Measurements from ENCODE around the gene MAEA. TPM values are rescaled to one million over a fixed set of nuclear protein-coding genes. Genes with fewer than 3 reads are reported as not detected.

MAEA gene
- total RNA-seq, 4 donors from 2014 or later = 47.2 to 62.1 (median 53.9) TPM

DNA sequence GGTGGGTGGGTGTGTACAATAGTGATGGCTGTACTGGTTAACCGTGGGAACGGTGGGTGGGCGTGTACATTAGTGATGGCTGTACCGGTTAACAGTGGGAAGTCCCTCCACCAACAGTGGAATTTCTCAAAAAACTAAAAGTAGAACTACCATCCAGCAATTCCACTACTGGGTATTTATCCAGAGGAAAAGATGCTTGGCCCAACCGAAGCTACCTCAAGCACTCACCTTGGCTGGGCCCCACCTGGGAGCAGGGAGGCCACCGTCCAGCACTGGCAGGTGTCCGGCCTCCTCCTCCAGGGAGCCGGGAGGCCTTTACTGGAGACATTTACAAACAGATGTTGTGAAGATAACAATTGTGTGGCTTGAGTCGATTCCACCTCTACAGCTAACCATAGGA lies 6.0 kb upstream of the MAEA start:
- Histone ChIP-seq H3K4me3 (no peak overlapping the region), H3K27me3 (no peaks in the 10 kb centered on the region), H3K36me3 (no peaks in the 10 kb centered on the region), H3K27ac (no peak overlapping the region), H3K4me1 (peaks cover 0 to 4% (median 1%) of the 10 kb centered on the region in 3 donors), H3K9me3 (no peaks in the 10 kb centered on the region)
- TF ChIP-seq EP300 (IDR thresholded peaks at IDR 0.05) (no peak), POLR2AphosphoS5 (IDR thresholded peaks at IDR 0.05) (no peak), POLR2A (IDR thresholded peaks at IDR 0.05) (no peak), CTCF (IDR thresholded peaks at IDR 0.05) (no peak)
- no peak for ATAC-seq
- 82 to 88% methylated on average over 7 to 9 of the region's 9 CpGs for WGBS, 2 donors (ENCODE audit: low coverage in 1 of 2)

DNA sequence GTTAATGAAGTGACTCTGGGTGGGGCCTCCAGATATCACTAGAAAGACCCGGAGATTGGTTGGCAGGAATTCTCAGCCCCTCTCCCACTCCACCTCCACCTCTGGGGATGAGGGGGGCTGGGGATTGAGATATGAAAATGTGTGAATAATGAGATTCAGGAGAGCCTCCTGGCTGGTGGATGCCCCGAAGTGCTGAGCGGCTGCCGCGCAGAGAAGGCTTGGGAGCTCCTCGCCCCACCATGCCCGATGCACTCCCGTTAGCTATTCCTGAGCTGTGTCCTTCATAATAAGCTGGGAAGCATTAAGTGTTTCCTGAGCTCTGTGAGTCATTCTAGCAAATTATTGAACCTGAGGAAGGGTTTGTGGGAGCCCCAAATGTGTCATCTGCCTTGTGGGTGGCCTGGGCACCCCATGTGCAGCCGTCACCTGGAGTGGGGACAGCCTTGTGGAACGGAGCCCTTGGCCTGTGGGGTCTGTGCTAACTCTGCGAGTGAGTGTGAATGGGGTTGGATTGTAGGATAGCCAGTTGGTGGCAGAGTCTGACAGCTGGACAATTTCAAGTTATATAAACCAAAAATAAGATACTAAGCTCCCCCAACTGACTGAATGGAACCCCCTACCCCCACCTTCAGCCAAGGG lies 4.4 kb upstream of the MAEA start:
- Histone ChIP-seq H3K36me3 (no peaks in the 10 kb centered on the region), H3K27ac (no peak overlapping the region), H3K4me1 (peaks cover 0 to 10% (median 4%) of the 10 kb centered on the region in 3 donors), H3K27me3 (no peaks in the 10 kb centered on the region), H3K4me3 (no peak overlapping the region), H3K9me3 (no peaks in the 10 kb centered on the region)
- WGBS, 2 donors (ENCODE audit: low coverage in 1 of 2) = 61 to 70% methylated on average over 3 to 10 of the region's 11 CpGs
- no peak for TF ChIP-seq CTCF (IDR thresholded peaks at IDR 0.05)
- no peak for TF ChIP-seq POLR2A (IDR thresholded peaks at IDR 0.05)
- no peak for TF ChIP-seq POLR2AphosphoS5 (IDR thresholded peaks at IDR 0.05)
- TF ChIP-seq EP300 (IDR thresholded peaks at IDR 0.05) = no peak
- ATAC-seq = no peak

- Histone ChIP-seq H3K4me3 (no peak overlapping the region), H3K27me3 (no peaks in the 10 kb centered on the region), H3K4me1 (peaks cover 0 to 17% (median 8%) of the 10 kb centered on the region in 3 donors), H3K36me3 (no peaks in the 10 kb centered on the region), H3K9me3 (no peaks in the 10 kb centered on the region), H3K27ac (no peak overlapping the region)
- TF ChIP-seq CTCF (IDR thresholded peaks at IDR 0.05) = peak in 1 of 4 experiments; percentile 21
- no peak for TF ChIP-seq EP300 (IDR thresholded peaks at IDR 0.05)
- no peak for ATAC-seq
- WGBS, 2 donors (ENCODE audit: low coverage in 1 of 2) = 96 to 100% methylated on average over 3 to 7 of the region's 21 CpGs
Measured at GRCh38 chr4:1285790-1286553, 3.7 kb upstream of the MAEA start.

GRCh38 chr4:1288786-1289185 lies 905 bp upstream of the MAEA start:
- TF ChIP-seq POLR2AphosphoS5 (IDR thresholded peaks at IDR 0.05) = no peak
- no peak for TF ChIP-seq CTCF (IDR thresholded peaks at IDR 0.05)
- TF ChIP-seq POLR2A (IDR thresholded peaks at IDR 0.05) = no peak
- no peak for TF ChIP-seq EP300 (IDR thresholded peaks at IDR 0.05)
- H3K27me3 ChIP-seq = no peaks in the 10 kb centered on the region
- no peaks in the 10 kb centered on the region for H3K36me3 ChIP-seq
- peak overlapping the region; percentile 63 to 82 for H3K4me3 ChIP-seq
- ATAC-seq = no peak
- 43 to 59% methylated on average over 4 to 7 of the region's 7 CpGs for WGBS, 2 donors (ENCODE audit: low coverage in 1 of 2)
- H3K9me3 ChIP-seq = no peaks in the 10 kb centered on the region
- H3K4me1 ChIP-seq = peaks cover 0 to 45% (median 22%) of the 10 kb centered on the region in 3 donors
- H3K27ac ChIP-seq = peak overlapping the region; percentile 22 to 96 (median 84)
